OCI-LY3 (cell line): ENCODE measurements around the gene CNTFR.

Experiments
- H2AFZ ChIP-seq: fragments of 200-600, 300-600 bp; shearing (Covaris generic); 2 replicates; pipeline ENCODE4 v1.6.0; 2014; ENCODE audit warnings: antibody characterized with exemption, low read depth, low read length
- H3K27ac ChIP-seq: fragments of 200-600, 300-600 bp; sonication (generic); 2 replicates; pipeline ENCODE4 v1.5.1; 2014; ENCODE audit warnings: mild to moderate bottlenecking, low read length, moderate library complexity, mixed read lengths
- H3K27me3 ChIP-seq: fragments of 200-600, 300-600 bp; sonication (generic); 2 replicates; pipeline ENCODE4 v1.6.1; 2014; ENCODE audit warnings: low read depth, low read length, mixed read lengths
- H3K36me3 ChIP-seq: fragments of 200-600, 300-600 bp; sonication (generic); replicated peaks from 2 replicates; pipeline ENCODE3; 2014; ENCODE audit warnings: low read depth, low read length, mixed read lengths
- H3K4me1 ChIP-seq: fragments of 300-600, 200-600 bp; sonication (generic); 2 replicates; pipeline ENCODE4 v1.6.1; 2014; ENCODE audit warnings: low read length, mixed read lengths
- H3K4me2 ChIP-seq: fragments of 200-600, 300-600 bp; sonication (generic); 2 replicates; pipeline ENCODE4 v1.6.1; 2014; ENCODE audit warnings: low read length, mixed read lengths
- H3K4me3 ChIP-seq: fragments of 300-600, 200-600 bp; sonication (generic); 2 replicates; pipeline ENCODE4 v1.5.1; 2014; ENCODE audit warnings: antibody characterized with exemption, mild to moderate bottlenecking, low read length, moderate library complexity
- H3K79me2 ChIP-seq: fragments of 300-600, 200-600 bp; shearing (Covaris generic); 2 replicates; pipeline ENCODE4 v1.6.1; 2014; ENCODE audit warnings: mild to moderate bottlenecking, low read length, mixed read lengths
- H3K9ac ChIP-seq: fragments of 300-600, 200-600 bp; shearing (Covaris generic); 2 replicates; pipeline ENCODE4 v1.6.0; 2014; ENCODE audit warnings: mild to moderate bottlenecking, low read length, moderate library complexity
- H3K9me3 ChIP-seq: fragments of 200-600, 300-600 bp; shearing (Covaris generic); 2 replicates; pipeline ENCODE4 v1.6.1; 2014; ENCODE audit warnings: low read length, mixed read lengths; ENCODE audit not compliant: insufficient read depth
- H4K20me1 ChIP-seq: fragments of 200-600, 300-600 bp; sonication (generic); 2 replicates; pipeline ENCODE4 v1.6.1; 2016; ENCODE audit warnings: low read length, mixed read lengths; ENCODE audit not compliant: insufficient read depth
- EZH2phosphoT487 ChIP-seq: fragments of 200-600 bp; shearing (Covaris generic); IDR thresholded peaks from 2 replicates; pipeline ENCODE4 v1.6.1; 2018; ENCODE audit warnings: antibody characterized with exemption, mixed run types, low read depth
- TF ChIP-seq, protein P1 (sequence below): fragments of 200-600, 300-600 bp; sonication (generic); IDR thresholded peaks from 2 replicates; pipeline ENCODE4 v1.5.1; 2014; ENCODE audit warnings: antibody characterized with exemption, low read length, low read depth

Gene CNTFR

GRCh38 chr9:34587271-34587670, 2.3 kb downstream of the CNTFR start:
- Histone ChIP-seq H3K27me3 (peaks cover 11% of the 10 kb centered on the region; the same call in 1 of the 2 replicates), H2AFZ (no peak overlapping the region), H4K20me1 (no peaks in the 10 kb centered on the region), H3K4me1 (peaks cover 50% of the 10 kb centered on the region), H3K9ac (no peak overlapping the region), H3K9me3 (no peaks in the 10 kb centered on the region), H3K27ac (no peak overlapping the region), H3K4me2 (peak overlapping the region; percentile 18; the same call in 1 of the 2 replicates), H3K79me2 (no peaks in the 10 kb centered on the region), H3K4me3 (no peak overlapping the region), H3K36me3 (no peaks in the 10 kb centered on the region)
- TF ChIP-seq EZH2phosphoT487 = no peak
- TF ChIP-seq, protein P1, sequence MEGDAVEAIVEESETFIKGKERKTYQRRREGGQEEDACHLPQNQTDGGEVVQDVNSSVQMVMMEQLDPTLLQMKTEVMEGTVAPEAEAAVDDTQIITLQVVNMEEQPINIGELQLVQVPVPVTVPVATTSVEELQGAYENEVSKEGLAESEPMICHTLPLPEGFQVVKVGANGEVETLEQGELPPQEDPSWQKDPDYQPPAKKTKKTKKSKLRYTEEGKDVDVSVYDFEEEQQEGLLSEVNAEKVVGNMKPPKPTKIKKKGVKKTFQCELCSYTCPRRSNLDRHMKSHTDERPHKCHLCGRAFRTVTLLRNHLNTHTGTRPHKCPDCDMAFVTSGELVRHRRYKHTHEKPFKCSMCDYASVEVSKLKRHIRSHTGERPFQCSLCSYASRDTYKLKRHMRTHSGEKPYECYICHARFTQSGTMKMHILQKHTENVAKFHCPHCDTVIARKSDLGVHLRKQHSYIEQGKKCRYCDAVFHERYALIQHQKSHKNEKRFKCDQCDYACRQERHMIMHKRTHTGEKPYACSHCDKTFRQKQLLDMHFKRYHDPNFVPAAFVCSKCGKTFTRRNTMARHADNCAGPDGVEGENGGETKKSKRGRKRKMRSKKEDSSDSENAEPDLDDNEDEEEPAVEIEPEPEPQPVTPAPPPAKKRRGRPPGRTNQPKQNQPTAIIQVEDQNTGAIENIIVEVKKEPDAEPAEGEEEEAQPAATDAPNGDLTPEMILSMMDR = no peak

GRCh38 chr9:34585946-34586669, 3.4 kb downstream of the CNTFR start:
- H3K79me2 ChIP-seq = no peaks in the 10 kb centered on the region
- TF ChIP-seq, protein P1 = no peak
- no peak for TF ChIP-seq EZH2phosphoT487
- H4K20me1 ChIP-seq = no peaks in the 10 kb centered on the region
- no peak overlapping the region for H3K4me2 ChIP-seq
- H3K4me1 ChIP-seq = peaks cover 48% of the 10 kb centered on the region
- no peak overlapping the region for H2AFZ ChIP-seq
- no peaks in the 10 kb centered on the region for H3K36me3 ChIP-seq
- H3K27me3 ChIP-seq = peaks cover 11% of the 10 kb centered on the region; the same call in 1 of the 2 replicates
- H3K4me3 ChIP-seq = no peak overlapping the region
- H3K9ac ChIP-seq = no peak overlapping the region
- H3K27ac ChIP-seq = no peak overlapping the region
- H3K9me3 ChIP-seq = no peaks in the 10 kb centered on the region

- no peak overlapping the region for H3K27ac ChIP-seq
- peaks cover 48% of the 10 kb centered on the region for H3K4me1 ChIP-seq
- no peaks in the 10 kb centered on the region for H4K20me1 ChIP-seq
- no peaks in the 10 kb centered on the region for H3K9me3 ChIP-seq
- peaks cover 11% of the 10 kb centered on the region; the same call in 1 of the 2 replicates for H3K27me3 ChIP-seq
- H2AFZ ChIP-seq = no peak overlapping the region
- no peaks in the 10 kb centered on the region for H3K79me2 ChIP-seq
- no peak for TF ChIP-seq EZH2phosphoT487
- TF ChIP-seq, protein P1 = no peak
- no peak overlapping the region for H3K4me3 ChIP-seq
- no peaks in the 10 kb centered on the region for H3K36me3 ChIP-seq
- no peak overlapping the region for H3K9ac ChIP-seq
- peak overlapping the region; percentile 41 for H3K4me2 ChIP-seq
Observed at GRCh38 chr9:34584970-34585369, 4.6 kb downstream of the CNTFR start.

GRCh38 chr9:34582787-34583186, 6.7 kb downstream of the CNTFR start:
- no peak overlapping the region for H3K9ac ChIP-seq
- H4K20me1 ChIP-seq = no peaks in the 10 kb centered on the region
- H3K79me2 ChIP-seq = no peaks in the 10 kb centered on the region
- H3K4me1 ChIP-seq = peaks cover 47% of the 10 kb centered on the region
- H3K36me3 ChIP-seq = no peaks in the 10 kb centered on the region
- H2AFZ ChIP-seq = no peak overlapping the region
- peaks cover 11% of the 10 kb centered on the region; the same call in 1 of the 2 replicates for H3K27me3 ChIP-seq
- H3K4me3 ChIP-seq = no peak overlapping the region
- no peak for TF ChIP-seq EZH2phosphoT487
- TF ChIP-seq, protein P1 = no peak
- no peak overlapping the region for H3K27ac ChIP-seq
- H3K4me2 ChIP-seq = no peak overlapping the region
- H3K9me3 ChIP-seq = no peaks in the 10 kb centered on the region
